OCI-LY7 (cell line): ENCODE data around the gene VPS8.

Source experiments
- EZH2phosphoT487 ChIP-seq: fragments of 200-600 bp; sonication (generic); IDR thresholded peaks from 2 replicates; pipeline ENCODE4 v1.6.1; 2018; ENCODE audit warnings: low read depth, borderline replicate concordance, mild to moderate bottlenecking, mixed run types, antibody characterized with exemption, low read length, moderate library complexity, mixed read lengths
- TF ChIP-seq, protein P1 (sequence below): fragments of 200-600 bp; sonication (generic); conservative IDR thresholded peaks from 2 replicates; pipeline ENCODE4 v1.5.1; 2014; ENCODE audit warnings: mild to moderate bottlenecking, antibody characterized with exemption, low read length, moderate library complexity, mixed read lengths

DNA sequence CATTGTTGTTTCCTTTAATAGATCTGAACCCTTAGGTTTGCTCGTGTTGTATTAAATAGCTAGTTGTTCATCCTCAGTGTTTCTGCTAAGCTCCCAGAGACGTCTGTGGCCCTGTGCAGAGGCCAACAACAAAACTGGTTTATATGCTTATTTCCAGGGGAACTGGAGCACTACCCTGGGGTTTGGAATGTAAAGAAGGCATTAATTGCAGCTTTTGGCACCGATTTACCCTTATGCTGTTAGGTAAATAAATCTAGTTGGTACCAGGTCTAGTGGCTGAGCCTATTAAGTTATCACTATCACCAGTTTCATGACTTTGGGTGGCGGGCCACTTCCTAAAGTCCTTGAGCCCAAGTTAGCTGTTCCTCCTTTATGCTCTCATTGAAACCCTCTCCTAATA lies 12.0 kb downstream of the VPS8 start:
- TF ChIP-seq, protein P1, sequence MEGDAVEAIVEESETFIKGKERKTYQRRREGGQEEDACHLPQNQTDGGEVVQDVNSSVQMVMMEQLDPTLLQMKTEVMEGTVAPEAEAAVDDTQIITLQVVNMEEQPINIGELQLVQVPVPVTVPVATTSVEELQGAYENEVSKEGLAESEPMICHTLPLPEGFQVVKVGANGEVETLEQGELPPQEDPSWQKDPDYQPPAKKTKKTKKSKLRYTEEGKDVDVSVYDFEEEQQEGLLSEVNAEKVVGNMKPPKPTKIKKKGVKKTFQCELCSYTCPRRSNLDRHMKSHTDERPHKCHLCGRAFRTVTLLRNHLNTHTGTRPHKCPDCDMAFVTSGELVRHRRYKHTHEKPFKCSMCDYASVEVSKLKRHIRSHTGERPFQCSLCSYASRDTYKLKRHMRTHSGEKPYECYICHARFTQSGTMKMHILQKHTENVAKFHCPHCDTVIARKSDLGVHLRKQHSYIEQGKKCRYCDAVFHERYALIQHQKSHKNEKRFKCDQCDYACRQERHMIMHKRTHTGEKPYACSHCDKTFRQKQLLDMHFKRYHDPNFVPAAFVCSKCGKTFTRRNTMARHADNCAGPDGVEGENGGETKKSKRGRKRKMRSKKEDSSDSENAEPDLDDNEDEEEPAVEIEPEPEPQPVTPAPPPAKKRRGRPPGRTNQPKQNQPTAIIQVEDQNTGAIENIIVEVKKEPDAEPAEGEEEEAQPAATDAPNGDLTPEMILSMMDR: no peak
- TF ChIP-seq EZH2phosphoT487: no peak
